Fibroblast of lung (primary cell): ENCODE measurements around the gene INTS1. TPM values are rescaled to one million over a fixed set of nuclear protein-coding genes. Genes with fewer than 3 reads are reported as not detected.
"Not testable (repeated sequence)": the region's sequence is repeated elsewhere in the genome, so short reads cannot be mapped to it uniquely, and the experiment has no call there.

ENCODE experiments used
- DNase-seq, 2 donors: peaks; one replicate each; pipeline versions ENCODE4 v3.0.0 to v3.0.0-alpha.2; 2010; ENCODE audit warnings: low read depth in 2 of 2
- H2AFZ ChIP-seq: 2 replicates; pipeline ENCODE4 v1.5.1; 2012; ENCODE audit warnings: low read length, control low read depth, inconsistent platforms
- H3K27ac ChIP-seq: 2 replicates; pipeline ENCODE4 v1.5.1; 2011; ENCODE audit warnings: low read length, control low read depth; ENCODE audit not compliant: insufficient read depth
- H3K27me3 ChIP-seq: 2 replicates; pipeline ENCODE4 v1.5.1; 2011; ENCODE audit warnings: mild to moderate bottlenecking, low read length; ENCODE audit not compliant: control insufficient read depth, insufficient read depth
- H3K36me3 ChIP-seq: 2 replicates; pipeline ENCODE4 v1.5.1; 2011; ENCODE audit warnings: low read length; ENCODE audit not compliant: control insufficient read depth, insufficient read depth
- H3K4me1 ChIP-seq: 2 replicates; pipeline ENCODE4 v1.5.1; 2011; ENCODE audit warnings: low read length; ENCODE audit not compliant: control insufficient read depth, insufficient read depth; ENCODE audit errors: extremely low read depth
- H3K4me2 ChIP-seq: 2 replicates; pipeline ENCODE4 v1.5.1; 2011; ENCODE audit warnings: low read length, control low read depth; ENCODE audit not compliant: insufficient read depth; ENCODE audit errors: extremely low read depth
- H3K4me3 ChIP-seq, 4 experiments: fragments of 200-600 bp in 1 of 4; sonication (generic) in 1 of 4; replicated peaks in 1 of 4; 2 replicates each; pipeline ENCODE4 v1.5.1; 2011 to 2016; ENCODE audit warnings: low read length in 4 of 4, low read depth in 3 of 4, mild to moderate bottlenecking in 3 of 4, control low read depth in 2 of 4, inconsistent platforms in 1 of 4, mixed read lengths in 1 of 4; ENCODE audit not compliant: insufficient read depth in 1 of 4; ENCODE audit errors: control extremely low read depth in 1 of 4
- H3K79me2 ChIP-seq: 2 replicates; pipeline ENCODE4 v1.5.1; 2012; ENCODE audit warnings: mild to moderate bottlenecking, low read length, inconsistent platforms; ENCODE audit not compliant: control insufficient read depth, insufficient read depth
- H3K9ac ChIP-seq: 2 replicates; pipeline ENCODE4 v1.5.1; 2011; ENCODE audit warnings: mild to moderate bottlenecking, low read length, control low read depth; ENCODE audit not compliant: insufficient read depth
- H3K9me3 ChIP-seq: 2 replicates; pipeline ENCODE4 v1.5.1; 2012; ENCODE audit warnings: low read depth, low read length; ENCODE audit not compliant: control insufficient read depth, insufficient read depth
- H4K20me1 ChIP-seq: 2 replicates; pipeline ENCODE4 v1.5.1; 2011; ENCODE audit warnings: low read length; ENCODE audit not compliant: control insufficient read depth, insufficient read depth; ENCODE audit errors: extremely low read depth
- EZH2 ChIP-seq: IDR thresholded peaks from 2 replicates; pipeline ENCODE4 v1.5.1; 2012; ENCODE audit warnings: low read length, control low read depth, mild to moderate bottlenecking; ENCODE audit errors: missing control alignments
- polyA plus RNA-seq, 2 donors: library from polyadenylated mRNA; depleted of rRNA in 1 of 2; stranded (reverse) in 1 of 2; unstranded in 1 of 2; fragments of >200 nt; gene quantifications; 2 replicates each; pipeline ENCODE4 v1.2.1, GENCODE V29; 2011 to 2012; ENCODE audit warnings: missing spikeins in 1 of 2
- total RNA-seq: library from RNA; depleted of rRNA; stranded (reverse); fragments of >200 nt; gene quantifications from 2 replicates; pipeline ENCODE4 v1.2.1, GENCODE V29; 2014
- TF ChIP-seq, protein P1 (sequence below), 2 donors: IDR thresholded peaks in 1 of 2; conservative IDR thresholded peaks in 1 of 2; 1 replicate in 1 of 2; 2 replicates in 1 of 2; pipeline ENCODE4 v1.5.1; 2011 to 2012; ENCODE audit warnings: low read length in 2 of 2, control low read depth in 1 of 2, inconsistent platforms in 1 of 2, low read depth in 1 of 2, mild to moderate bottlenecking in 1 of 2

The INTS1 gene
- total and polyA plus RNA-seq, 2 donors (not counting 1 experiment from before 2014, with no cell fraction given), result 7.1 to 35.5 TPM

GRCh38 chr7:1516586-1517251 lies 12.5 kb upstream of the INTS1 start:
- Histone ChIP-seq H3K4me3 (no peak overlapping the region), H3K36me3 (no peaks in the 10 kb centered on the region), H3K4me1 (peaks cover 5% of the 10 kb centered on the region), H3K9ac (no peak overlapping the region), H3K27me3 (no peaks in the 10 kb centered on the region), H3K4me2 (no peak overlapping the region), H3K9me3 (no peaks in the 10 kb centered on the region), H4K20me1 (no peaks in the 10 kb centered on the region), H3K27ac (no peak overlapping the region), H3K79me2 (no peaks in the 10 kb centered on the region), H2AFZ (no peak overlapping the region)
- no peak for DNase-seq
- TF ChIP-seq, protein P1, sequence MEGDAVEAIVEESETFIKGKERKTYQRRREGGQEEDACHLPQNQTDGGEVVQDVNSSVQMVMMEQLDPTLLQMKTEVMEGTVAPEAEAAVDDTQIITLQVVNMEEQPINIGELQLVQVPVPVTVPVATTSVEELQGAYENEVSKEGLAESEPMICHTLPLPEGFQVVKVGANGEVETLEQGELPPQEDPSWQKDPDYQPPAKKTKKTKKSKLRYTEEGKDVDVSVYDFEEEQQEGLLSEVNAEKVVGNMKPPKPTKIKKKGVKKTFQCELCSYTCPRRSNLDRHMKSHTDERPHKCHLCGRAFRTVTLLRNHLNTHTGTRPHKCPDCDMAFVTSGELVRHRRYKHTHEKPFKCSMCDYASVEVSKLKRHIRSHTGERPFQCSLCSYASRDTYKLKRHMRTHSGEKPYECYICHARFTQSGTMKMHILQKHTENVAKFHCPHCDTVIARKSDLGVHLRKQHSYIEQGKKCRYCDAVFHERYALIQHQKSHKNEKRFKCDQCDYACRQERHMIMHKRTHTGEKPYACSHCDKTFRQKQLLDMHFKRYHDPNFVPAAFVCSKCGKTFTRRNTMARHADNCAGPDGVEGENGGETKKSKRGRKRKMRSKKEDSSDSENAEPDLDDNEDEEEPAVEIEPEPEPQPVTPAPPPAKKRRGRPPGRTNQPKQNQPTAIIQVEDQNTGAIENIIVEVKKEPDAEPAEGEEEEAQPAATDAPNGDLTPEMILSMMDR (conservative IDR thresholded peaks at IDR 0.05 in 1 of 2, IDR thresholded peaks at IDR 0.05 in 1 of 2; ENCODE audit: low read depth in 1 of 2, low read length in 2 of 2), result no peak
- TF ChIP-seq EZH2, result no peak

GRCh38 chr7:1515509-1515967 lies 11.3 kb upstream of the INTS1 start:
- H3K9me3 ChIP-seq, H3K27ac ChIP-seq, H3K36me3 ChIP-seq, H3K4me3 ChIP-seq, H4K20me1 ChIP-seq, H2AFZ ChIP-seq, H3K9ac ChIP-seq, H3K27me3 ChIP-seq, H3K4me2 ChIP-seq, H3K4me1 ChIP-seq, H3K79me2 ChIP-seq: not testable (repeated sequence)
- peak in 1 of 2 donors; percentile 37 for DNase-seq

GRCh38 chr7:1514995-1515401 lies 10.8 kb upstream of the INTS1 start:
- no peak for DNase-seq
- TF ChIP-seq, protein P1 (conservative IDR thresholded peaks at IDR 0.05 in 1 of 2, IDR thresholded peaks at IDR 0.05 in 1 of 2; ENCODE audit: low read depth in 1 of 2, low read length in 2 of 2), result no peak
- no peak for TF ChIP-seq EZH2

More at GRCh38 chr7:1514995-1515401, 10.8 kb upstream of the INTS1 start:
- Histone ChIP-seq H3K4me1 (peaks cover 5% of the 10 kb centered on the region), H3K36me3 (no peaks in the 10 kb centered on the region), H3K9ac (no peak overlapping the region), H3K79me2 (no peaks in the 10 kb centered on the region), H3K27ac (no peak overlapping the region), H3K4me2 (no peak overlapping the region), H2AFZ (no peak overlapping the region), H3K9me3 (no peaks in the 10 kb centered on the region), H3K4me3 (no peak overlapping the region), H3K27me3 (no peaks in the 10 kb centered on the region), H4K20me1 (no peaks in the 10 kb centered on the region)
